K562 (cell line): ENCODE data around the gene SHISA5. TPM values are rescaled to one million over a fixed set of nuclear protein-coding genes. Genes with fewer than 3 reads are reported as not detected.

Experiments used
- ATAC-seq: fragments of 200-7000 bp; cut with Tn5 transposase; 3 replicates; pipeline ENCODE4 v1.9.1; 2020; ENCODE audit warnings: moderate library complexity
- BruUV-seq: library from RNA; stranded (reverse); fragments of 400-500 nt; replicated peaks from 2 replicates; lab custom pipeline; 2021; lab: Mats Ljungman, UMichigan
- CTCF ChIA-PET: fragments of 300-600 bp; formaldehyde crosslinking; extraction: SDS; loops from one replicate; lab custom pipeline; 2021; ENCODE audit warnings: low intra/inter-chr PET ratio; lab: Yijun Ruan, JAX
- POLR2A ChIA-PET: fragments of 300-600, 350-650 bp; sonication (Branson Sonifier 250); formaldehyde crosslinking; extraction: SDS; loops from one replicate; lab custom pipeline; 2021; ENCODE audit warnings: antibody characterized with exemption, inconsistent platforms; lab: Yijun Ruan, JAX
- DNase-seq, 4 experiments: peaks; one replicate each; pipeline versions ENCODE4 v3.0.0 to v3.0.0-alpha.2; 2011 to 2018; ENCODE audit warnings: low spot score in 3 of 4, mixed read lengths in 3 of 4; ENCODE audit errors: extremely low read depth in 1 of 4
- FAIRE-seq: peaks from 2 replicates; lab custom pipeline; 2011; peaks lifted over from hg19 to GRCh38; lab: Jason Lieb, UNC
- H2AFZ ChIP-seq: 2 replicates; pipeline ENCODE4 v1.6.0; 2011; ENCODE audit warnings: low read depth, low read length, control low read depth, inconsistent platforms
- H3K27ac ChIP-seq: fragments of 200-600 bp; 3 replicates; pipeline ENCODE4 v1.8.0; 2011; ENCODE audit warnings: low read depth, mild to moderate bottlenecking, control low read depth, inconsistent platforms, low read length, moderate library complexity, mixed read lengths; ENCODE audit errors: extremely low read depth
- H3K27me3 ChIP-seq, 2 experiments: fragments of 300-600 bp in 1 of 2; 2 replicates in 1 of 2; 3 replicates in 1 of 2; pipeline versions ENCODE4 v1.6.0 to v1.8.0; 2011; ENCODE audit warnings: inconsistent platforms in 2 of 2, low read length in 2 of 2, mild to moderate bottlenecking in 1 of 2, mixed read lengths in 1 of 2, moderate library complexity in 1 of 2; ENCODE audit not compliant: control insufficient read depth in 2 of 2, insufficient read depth in 2 of 2
- H3K36me3 ChIP-seq: fragments of 300-600 bp; 3 replicates; pipeline ENCODE4 v1.8.0; 2011; ENCODE audit warnings: mild to moderate bottlenecking, low read length, inconsistent platforms; ENCODE audit not compliant: control insufficient read depth, insufficient read depth
- H3K4me1 ChIP-seq, 2 experiments: fragments of 200-600 bp in 1 of 2; replicated peaks in 1 of 2; 2 replicates in 1 of 2; 3 replicates in 1 of 2; pipeline versions ENCODE4 v1.5.1 to v1.8.0; 2011; ENCODE audit warnings: inconsistent platforms in 2 of 2, low read length in 2 of 2, mild to moderate bottlenecking in 1 of 2, mixed read lengths in 1 of 2, moderate library complexity in 1 of 2; ENCODE audit not compliant: control insufficient read depth in 2 of 2, insufficient read depth in 2 of 2
- H3K4me2 ChIP-seq: 2 replicates; pipeline ENCODE4 v1.6.1; 2011; ENCODE audit warnings: low read length, control low read depth, inconsistent platforms, mixed read lengths; ENCODE audit not compliant: insufficient read depth
- H3K4me3 ChIP-seq: fragments of 200-600 bp; sonication (generic), shearing (Covaris generic); 2 replicates; pipeline ENCODE4 v1.5.1; 2016; ENCODE audit warnings: control low read depth, inconsistent platforms
- H3K79me2 ChIP-seq: fragments of 200-600 bp; 3 replicates; pipeline ENCODE4 v1.8.0; 2011; ENCODE audit warnings: low read length, inconsistent platforms; ENCODE audit not compliant: control insufficient read depth, insufficient read depth
- H3K9ac ChIP-seq, 2 experiments: 2 replicates each; pipeline versions ENCODE4 v1.6.0 to v1.6.1; 2011; ENCODE audit warnings: low read depth in 2 of 2, low read length in 2 of 2, control low read depth in 1 of 2, inconsistent platforms in 1 of 2, mild to moderate bottlenecking in 1 of 2, mixed read lengths in 1 of 2; ENCODE audit not compliant: insufficient read depth in 1 of 2
- H3K9me1 ChIP-seq: one replicate; pipeline ENCODE4 v1.6.0; 2011; ENCODE audit warnings: inconsistent platforms, mild to moderate bottlenecking, low read length, moderate library complexity; ENCODE audit not compliant: control insufficient read depth, insufficient read depth
- H3K9me3 ChIP-seq: replicated peaks from 2 replicates; pipeline ENCODE4 v1.5.1; 2011; ENCODE audit warnings: low read depth, low read length, inconsistent platforms; ENCODE audit not compliant: control insufficient read depth, insufficient read depth
- H4K20me1 ChIP-seq: replicated peaks from 2 replicates; pipeline ENCODE4 v1.6.1; 2011; ENCODE audit warnings: low read length, inconsistent platforms, mixed read lengths; ENCODE audit not compliant: control insufficient read depth, insufficient read depth
- DMBX1 ChIP-seq: fragments of 250-450 bp; sonication (Bioruptor Pico); IDR thresholded peaks from 2 replicates; pipeline ENCODE4 v1.8.0; 2022; ENCODE audit warnings: inconsistent platforms, mild to moderate bottlenecking, moderate library complexity, borderline replicate concordance
- ETV5 ChIP-seq: sonication (generic); formaldehyde crosslinking; IDR thresholded peaks from 2 replicates; pipeline ENCODE4 v1.4.0; 2020; ENCODE audit warnings: low read depth, mild to moderate bottlenecking, missing genetic modification reagents
- FOSL1 ChIP-seq: fragments of 200-800 bp; sonication (Bioruptor generic); conservative IDR thresholded peaks from 2 replicates; pipeline ENCODE4 v1.6.1; 2016; ENCODE audit warnings: missing genetic modification characterization, missing compliant biosample characterization
- FOXK1 ChIP-seq: sonication (generic); formaldehyde crosslinking; IDR thresholded peaks from 2 replicates; pipeline ENCODE4 v1.8.0; 2022; ENCODE audit warnings: missing genetic modification reagents, mild to moderate bottlenecking, borderline replicate concordance
- IRF2 ChIP-seq: sonication (generic); formaldehyde crosslinking; IDR thresholded peaks from 2 replicates; pipeline ENCODE4 v1.8.1; 2022; ENCODE audit warnings: mild to moderate bottlenecking, missing genetic modification reagents
- MTA3 ChIP-seq: fragments of 450-650 bp; formaldehyde crosslinking; IDR thresholded peaks from 2 replicates; pipeline ENCODE4 v1.6.1; 2017; ENCODE audit warnings: mild to moderate bottlenecking, borderline replicate concordance
- NR3C1 ChIP-seq: sonication (generic); formaldehyde crosslinking; IDR thresholded peaks from 2 replicates; pipeline ENCODE4 v1.8.1; 2022; ENCODE audit warnings: missing genetic modification reagents
- ZKSCAN8 ChIP-seq: fragments of 200-800 bp; sonication (Bioruptor generic); IDR thresholded peaks from 2 replicates; pipeline ENCODE4 v1.6.1; 2016; ENCODE audit warnings: missing genetic modification characterization, missing compliant biosample characterization
- WGBS: fragments of 100-300 bp; shearing (Covaris generic); methylation state at CpG from one replicate; pipeline ENCODE4 v1.1.6; 2016; ENCODE audit warnings: low coverage, mixed read lengths; ENCODE audit not compliant: insufficient coverage; ENCODE audit errors: missing lambda C conversion rate; 5-methylcytosine and 5-hydroxymethylcytosine counted together
- in situ Hi-C: fragments of 300-500 bp; cut with MboI; formaldehyde crosslinking; loops from 4 replicates; pipeline ENCODE4 v1.15.0; 2018; ENCODE audit warnings: inconsistent platforms, mixed read lengths
- intact Hi-C: fragments of 100-400 bp; cut with micrococcal nuclease; formaldehyde crosslinking; loops from 2 replicates; pipeline ENCODE4 v1.14.2; 2022
- polyA plus RNA-seq, 8 experiments: library from polyadenylated mRNA; depleted of rRNA in 4 of 8; stranded (reverse) in 5 of 8; unstranded in 3 of 8; fragments of >200 nt; fragmentation: Nextera tagmentation in 2 of 8; fragmentation: Illumina TruSeq in 1 of 8; extraction: Ambion mirVana in 2 of 8; extraction: Trizol in 1 of 8; gene quantifications; 2 replicates each; pipeline versions ENCODE4 v1.2.1 to v1.2.3, GENCODE V29; 2011 to 2014; ENCODE audit warnings: inconsistent platforms in 1 of 8, missing spikeins in 1 of 8
- total RNA-seq, 7 experiments: library from RNA; depleted of rRNA in 6 of 7; stranded (reverse); fragments of >200 nt in 6 of 7; fragmentation: Illumina TruSeq in 2 of 7; extraction: Trizol in 2 of 7; gene quantifications; 2 replicates each; pipeline versions ENCODE4 v1.2.1 to v1.2.3, GENCODE V29; 2011 to 2021; ENCODE audit warnings: low replicate concordance in 1 of 7
- TF ChIP-seq, protein P1 (sequence below): fragments of 450-650 bp; IDR thresholded peaks from 2 replicates; pipeline ENCODE4 v1.6.1; 2018; ENCODE audit not compliant: partially characterized antibody
- TF ChIP-seq, protein P2 (sequence below): fragments of 250-450 bp; sonication (Bioruptor Pico); IDR thresholded peaks from 2 replicates; pipeline ENCODE4 v1.5.0; 2021
- TF ChIP-seq, protein P3 (sequence below): fragments of 450-650 bp; formaldehyde crosslinking; IDR thresholded peaks from 2 replicates; pipeline ENCODE4 v1.4.0; 2020; ENCODE audit warnings: mild to moderate bottlenecking, moderate library complexity
- TF ChIP-seq, protein P4 (sequence below): sonication (generic); formaldehyde crosslinking; IDR thresholded peaks from 2 replicates; pipeline ENCODE4 v1.8.0; 2023; ENCODE audit warnings: mild to moderate bottlenecking, missing genetic modification reagents

The SHISA5 gene
- total and polyA plus RNA-seq, 9 of the 15 experiments (the other 6 are each of a cell fraction or from before 2014, with no cell fraction given) = 8.4 to 85.8 (median 56.1) TPM

DNA sequence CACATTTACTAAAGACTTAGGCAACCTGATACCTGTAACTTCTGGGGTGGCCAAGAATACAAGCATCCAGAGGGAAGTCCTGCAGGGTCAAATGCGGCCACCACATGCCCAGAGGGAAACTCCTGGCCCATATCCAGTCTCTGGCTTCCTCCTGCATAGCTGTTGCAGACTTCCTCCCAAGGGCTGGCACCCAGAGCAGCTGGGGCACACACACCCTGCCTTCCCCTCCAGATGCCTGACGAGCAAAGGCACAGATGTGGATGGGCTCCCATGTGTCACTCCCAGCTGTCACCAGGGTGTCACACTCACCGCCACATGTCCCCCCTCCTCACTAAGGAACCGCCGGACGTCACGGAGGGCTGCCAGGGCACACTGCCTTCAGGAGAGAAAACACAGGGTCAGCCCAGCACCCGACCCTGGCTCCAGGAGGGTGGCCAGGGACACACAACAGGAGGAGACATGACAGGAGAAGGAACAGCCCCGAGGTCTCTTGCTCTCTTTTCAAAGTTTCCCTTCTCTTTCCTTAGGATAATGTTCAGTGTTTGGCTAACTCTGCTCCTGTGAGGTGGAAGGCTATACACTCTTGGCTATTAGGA is 39.4 kb upstream of the SHISA5 start:
- H3K36me3 ChIP-seq = peaks cover 58% of the 10 kb centered on the region
- H3K27ac ChIP-seq = no peak overlapping the region
- in situ Hi-C loops (no loop called here), intact Hi-C loops (no loop called here)
- CTCF ChIA-PET = no interaction called here
- no peaks in the 10 kb centered on the region for H3K9me3 ChIP-seq
- H3K4me2 ChIP-seq = no peak overlapping the region
- no peak for DNase-seq
- no peak overlapping the region for H3K4me3 ChIP-seq
- H4K20me1 ChIP-seq = no peaks in the 10 kb centered on the region
- no TSS peak for BruUV-seq
- H3K9me1 ChIP-seq = no peaks in the 10 kb centered on the region
- no peaks in the 10 kb centered on the region for H3K4me1 ChIP-seq
- no peaks in the 10 kb centered on the region for H3K27me3 ChIP-seq
- no peaks in the 10 kb centered on the region for H3K79me2 ChIP-seq
- WGBS = 77% methylated on average over 7 of the region's 9 CpGs
- POLR2A ChIA-PET = interaction anchor here (0.7 kb wide), 1 partner anchor 264 kb away, joined by 3 read pairs; no protein-coding TSS in a partner anchor
- H2AFZ ChIP-seq = no peak overlapping the region
- no peak for FAIRE-seq
- H3K9ac ChIP-seq = no peak overlapping the region
- no peak for ATAC-seq
- TF ChIP-seq NR3C1 (CRISPR knock-in tag) (no peak), IRF2 (CRISPR knock-in tag) (no peak), FOSL1 (no peak), ZKSCAN8 (CRISPR knock-in tag) (no peak), MTA3 (no peak), ETV5 (CRISPR knock-in tag) (no peak), FOXK1 (CRISPR knock-in tag) (no peak), DMBX1 (no peak)
- TF ChIP-seq, protein P1, sequence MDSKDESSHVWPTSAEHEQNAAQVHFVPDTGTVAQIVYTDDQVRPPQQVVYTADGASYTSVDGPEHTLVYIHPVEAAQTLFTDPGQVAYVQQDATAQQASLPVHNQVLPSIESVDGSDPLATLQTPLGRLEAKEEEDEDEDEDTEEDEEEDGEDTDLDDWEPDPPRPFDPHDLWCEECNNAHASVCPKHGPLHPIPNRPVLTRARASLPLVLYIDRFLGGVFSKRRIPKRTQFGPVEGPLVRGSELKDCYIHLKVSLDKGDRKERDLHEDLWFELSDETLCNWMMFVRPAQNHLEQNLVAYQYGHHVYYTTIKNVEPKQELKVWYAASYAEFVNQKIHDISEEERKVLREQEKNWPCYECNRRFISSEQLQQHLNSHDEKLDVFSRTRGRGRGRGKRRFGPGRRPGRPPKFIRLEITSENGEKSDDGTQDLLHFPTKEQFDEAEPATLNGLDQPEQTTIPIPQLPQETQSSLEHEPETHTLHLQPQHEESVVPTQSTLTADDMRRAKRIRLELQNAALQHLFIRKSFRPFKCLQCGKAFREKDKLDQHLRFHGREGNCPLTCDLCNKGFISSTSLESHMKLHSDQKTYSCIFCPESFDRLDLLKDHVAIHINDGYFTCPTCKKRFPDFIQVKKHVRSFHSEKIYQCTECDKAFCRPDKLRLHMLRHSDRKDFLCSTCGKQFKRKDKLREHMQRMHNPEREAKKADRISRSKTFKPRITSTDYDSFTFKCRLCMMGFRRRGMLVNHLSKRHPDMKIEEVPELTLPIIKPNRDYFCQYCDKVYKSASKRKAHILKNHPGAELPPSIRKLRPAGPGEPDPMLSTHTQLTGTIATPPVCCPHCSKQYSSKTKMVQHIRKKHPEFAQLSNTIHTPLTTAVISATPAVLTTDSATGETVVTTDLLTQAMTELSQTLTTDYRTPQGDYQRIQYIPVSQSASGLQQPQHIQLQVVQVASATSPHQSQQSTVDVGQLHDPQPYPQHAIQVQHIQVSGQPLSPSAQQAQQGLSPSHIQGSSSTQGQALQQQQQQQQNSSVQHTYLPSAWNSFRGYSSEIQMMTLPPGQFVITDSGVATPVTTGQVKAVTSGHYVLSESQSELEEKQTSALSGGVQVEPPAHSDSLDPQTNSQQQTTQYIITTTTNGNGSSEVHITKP = no peak
- TF ChIP-seq, protein P2, sequence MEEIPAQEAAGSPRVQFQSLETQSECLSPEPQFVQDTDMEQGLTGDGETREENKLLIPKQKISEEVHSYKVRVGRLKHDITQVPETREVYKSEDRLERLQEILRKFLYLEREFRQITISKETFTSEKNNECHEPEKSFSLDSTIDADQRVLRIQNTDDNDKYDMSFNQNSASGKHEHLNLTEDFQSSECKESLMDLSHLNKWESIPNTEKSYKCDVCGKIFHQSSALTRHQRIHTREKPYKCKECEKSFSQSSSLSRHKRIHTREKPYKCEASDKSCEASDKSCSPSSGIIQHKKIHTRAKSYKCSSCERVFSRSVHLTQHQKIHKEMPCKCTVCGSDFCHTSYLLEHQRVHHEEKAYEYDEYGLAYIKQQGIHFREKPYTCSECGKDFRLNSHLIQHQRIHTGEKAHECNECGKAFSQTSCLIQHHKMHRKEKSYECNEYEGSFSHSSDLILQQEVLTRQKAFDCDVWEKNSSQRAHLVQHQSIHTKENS (CRISPR knock-in tag) = no peak
- TF ChIP-seq, protein P3, sequence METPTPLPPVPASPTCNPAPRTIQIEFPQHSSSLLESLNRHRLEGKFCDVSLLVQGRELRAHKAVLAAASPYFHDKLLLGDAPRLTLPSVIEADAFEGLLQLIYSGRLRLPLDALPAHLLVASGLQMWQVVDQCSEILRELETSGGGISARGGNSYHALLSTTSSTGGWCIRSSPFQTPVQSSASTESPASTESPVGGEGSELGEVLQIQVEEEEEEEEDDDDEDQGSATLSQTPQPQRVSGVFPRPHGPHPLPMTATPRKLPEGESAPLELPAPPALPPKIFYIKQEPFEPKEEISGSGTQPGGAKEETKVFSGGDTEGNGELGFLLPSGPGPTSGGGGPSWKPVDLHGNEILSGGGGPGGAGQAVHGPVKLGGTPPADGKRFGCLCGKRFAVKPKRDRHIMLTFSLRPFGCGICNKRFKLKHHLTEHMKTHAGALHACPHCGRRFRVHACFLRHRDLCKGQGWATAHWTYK = no peak
- TF ChIP-seq, protein P4, sequence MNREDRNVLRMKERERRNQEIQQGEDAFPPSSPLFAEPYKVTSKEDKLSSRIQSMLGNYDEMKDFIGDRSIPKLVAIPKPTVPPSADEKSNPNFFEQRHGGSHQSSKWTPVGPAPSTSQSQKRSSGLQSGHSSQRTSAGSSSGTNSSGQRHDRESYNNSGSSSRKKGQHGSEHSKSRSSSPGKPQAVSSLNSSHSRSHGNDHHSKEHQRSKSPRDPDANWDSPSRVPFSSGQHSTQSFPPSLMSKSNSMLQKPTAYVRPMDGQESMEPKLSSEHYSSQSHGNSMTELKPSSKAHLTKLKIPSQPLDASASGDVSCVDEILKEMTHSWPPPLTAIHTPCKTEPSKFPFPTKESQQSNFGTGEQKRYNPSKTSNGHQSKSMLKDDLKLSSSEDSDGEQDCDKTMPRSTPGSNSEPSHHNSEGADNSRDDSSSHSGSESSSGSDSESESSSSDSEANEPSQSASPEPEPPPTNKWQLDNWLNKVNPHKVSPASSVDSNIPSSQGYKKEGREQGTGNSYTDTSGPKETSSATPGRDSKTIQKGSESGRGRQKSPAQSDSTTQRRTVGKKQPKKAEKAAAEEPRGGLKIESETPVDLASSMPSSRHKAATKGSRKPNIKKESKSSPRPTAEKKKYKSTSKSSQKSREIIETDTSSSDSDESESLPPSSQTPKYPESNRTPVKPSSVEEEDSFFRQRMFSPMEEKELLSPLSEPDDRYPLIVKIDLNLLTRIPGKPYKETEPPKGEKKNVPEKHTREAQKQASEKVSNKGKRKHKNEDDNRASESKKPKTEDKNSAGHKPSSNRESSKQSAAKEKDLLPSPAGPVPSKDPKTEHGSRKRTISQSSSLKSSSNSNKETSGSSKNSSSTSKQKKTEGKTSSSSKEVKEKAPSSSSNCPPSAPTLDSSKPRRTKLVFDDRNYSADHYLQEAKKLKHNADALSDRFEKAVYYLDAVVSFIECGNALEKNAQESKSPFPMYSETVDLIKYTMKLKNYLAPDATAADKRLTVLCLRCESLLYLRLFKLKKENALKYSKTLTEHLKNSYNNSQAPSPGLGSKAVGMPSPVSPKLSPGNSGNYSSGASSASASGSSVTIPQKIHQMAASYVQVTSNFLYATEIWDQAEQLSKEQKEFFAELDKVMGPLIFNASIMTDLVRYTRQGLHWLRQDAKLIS (CRISPR knock-in tag) = no peak
